ENCODE results near the gene VILL. TPM values are rescaled to one million over a fixed set of nuclear protein-coding genes. Genes with fewer than 3 reads are reported as not detected.

Gene VILL
- total RNA-seq, 1 experiment from 2014 or later = 1.2 TPM

DNA sequence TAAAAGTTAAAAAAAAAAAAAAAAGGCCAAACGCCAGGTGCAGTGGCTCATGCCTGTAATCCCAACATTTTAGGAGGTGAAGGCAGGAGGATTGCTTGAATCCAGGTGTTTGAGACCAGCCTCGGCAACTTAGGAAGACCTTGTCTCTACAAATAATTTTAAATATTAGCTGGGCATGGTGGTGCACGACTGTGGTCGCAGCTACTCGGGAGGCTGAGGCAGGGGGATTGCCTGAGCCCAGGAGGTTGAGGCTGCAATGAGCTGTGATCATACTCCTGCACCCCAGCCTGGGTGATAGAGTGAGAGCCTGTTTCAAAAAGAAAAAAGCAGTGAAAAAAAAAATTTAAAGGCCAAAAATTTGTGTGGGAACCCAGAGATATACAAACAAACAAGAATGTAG lies 45.7 kb downstream of the VILL start (continued):
- TF ChIP-seq, protein P1, sequence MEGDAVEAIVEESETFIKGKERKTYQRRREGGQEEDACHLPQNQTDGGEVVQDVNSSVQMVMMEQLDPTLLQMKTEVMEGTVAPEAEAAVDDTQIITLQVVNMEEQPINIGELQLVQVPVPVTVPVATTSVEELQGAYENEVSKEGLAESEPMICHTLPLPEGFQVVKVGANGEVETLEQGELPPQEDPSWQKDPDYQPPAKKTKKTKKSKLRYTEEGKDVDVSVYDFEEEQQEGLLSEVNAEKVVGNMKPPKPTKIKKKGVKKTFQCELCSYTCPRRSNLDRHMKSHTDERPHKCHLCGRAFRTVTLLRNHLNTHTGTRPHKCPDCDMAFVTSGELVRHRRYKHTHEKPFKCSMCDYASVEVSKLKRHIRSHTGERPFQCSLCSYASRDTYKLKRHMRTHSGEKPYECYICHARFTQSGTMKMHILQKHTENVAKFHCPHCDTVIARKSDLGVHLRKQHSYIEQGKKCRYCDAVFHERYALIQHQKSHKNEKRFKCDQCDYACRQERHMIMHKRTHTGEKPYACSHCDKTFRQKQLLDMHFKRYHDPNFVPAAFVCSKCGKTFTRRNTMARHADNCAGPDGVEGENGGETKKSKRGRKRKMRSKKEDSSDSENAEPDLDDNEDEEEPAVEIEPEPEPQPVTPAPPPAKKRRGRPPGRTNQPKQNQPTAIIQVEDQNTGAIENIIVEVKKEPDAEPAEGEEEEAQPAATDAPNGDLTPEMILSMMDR (IDR thresholded peaks at IDR 0.05 in 2 of 3, conservative IDR thresholded peaks at IDR 0.05 in 1 of 3; ENCODE audit: borderline replicate concordance in 1 of 3, insufficient read depth in 1 of 3, low read depth in 2 of 3, low read length in 2 of 3) = no peak
- TF ChIP-seq POLR2AphosphoS5 (IDR thresholded peaks at IDR 0.05; ENCODE audit: low read depth, low read length) = no peak
- TF ChIP-seq FOSL1 (IDR thresholded peaks at IDR 0.05; ENCODE audit: low read depth) = no peak
- no peak for TF ChIP-seq SIN3A (IDR thresholded peaks at IDR 0.05; ENCODE audit: low read depth)
- TF ChIP-seq, protein P2, sequence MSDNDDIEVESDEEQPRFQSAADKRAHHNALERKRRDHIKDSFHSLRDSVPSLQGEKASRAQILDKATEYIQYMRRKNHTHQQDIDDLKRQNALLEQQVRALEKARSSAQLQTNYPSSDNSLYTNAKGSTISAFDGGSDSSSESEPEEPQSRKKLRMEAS (IDR thresholded peaks at IDR 0.05) = no peak
- no peak for TF ChIP-seq CBX3 (IDR thresholded peaks at IDR 0.05; ENCODE audit: low read depth)
- no peak for TF ChIP-seq EZH2 (IDR thresholded peaks at IDR 0.05)
- TF ChIP-seq ELF1 (IDR thresholded peaks at IDR 0.05; ENCODE audit: borderline replicate concordance, low read depth) = no peak
- no peak for TF ChIP-seq SRF (IDR thresholded peaks at IDR 0.05; ENCODE audit: low read depth)
- TF ChIP-seq JUND (IDR thresholded peaks at IDR 0.05) = no peak

GRCh38 chr3:38036906-38037305 lies 46.3 kb downstream of the VILL start:
- H3K9me3 ChIP-seq (ENCODE audit: control insufficient read depth in 1 of 2, insufficient read depth in 1 of 2, low read depth in 1 of 2, low read length in 2 of 2) = no peaks in the 10 kb centered on the region
- no peak overlapping the region for H3K4me2 ChIP-seq (ENCODE audit: low read length)
- ChIA-PET POLR2A (no interaction called here), CTCF (no interaction called here), RAD21 (ENCODE audit: low non-redundant PET in 1 of 2, low total read pairs in 2 of 2, uncharacterized antibody in 2 of 2, unreplicated experiment in 2 of 2) (no interaction called here)
- H2AFZ ChIP-seq (ENCODE audit: low read depth, low read length, poor library complexity, severe bottlenecking) = no peak overlapping the region
- no peak overlapping the region for H3K27ac ChIP-seq (ENCODE audit: low read depth, low read length)
- H3K9me2 ChIP-seq (ENCODE audit: insufficient read depth) = no peaks in the 10 kb centered on the region
- no peak overlapping the region for H3K4me3 ChIP-seq (replicated peaks in 1 of 2; ENCODE audit: low read depth in 1 of 2, low read length in 2 of 2)
- DNase-seq (ENCODE audit: low read depth, low spot score) (no peak), ATAC-seq (no peak)
- no peaks in the 10 kb centered on the region for H3K79me2 ChIP-seq (ENCODE audit: insufficient read depth, low read length)
- no peak overlapping the region for H3K9ac ChIP-seq (ENCODE audit: low read length)
- no peaks in the 10 kb centered on the region for H4K20me1 ChIP-seq (ENCODE audit: insufficient read depth)
- H3K4me1 ChIP-seq (ENCODE audit: control insufficient read depth in 1 of 2, insufficient read depth in 2 of 2, low read length in 2 of 2) = peaks cover under 1 to 4% of the 10 kb centered on the region in 2 experiments; a peak in 3 of 4 replicates
- BruUV-seq (replicated peaks) = no TSS peak
- TF ChIP-seq EZH2phosphoT487 (IDR thresholded peaks at IDR 0.05; ENCODE audit: borderline replicate concordance) = no peak
- TF ChIP-seq, protein P2 (IDR thresholded peaks at IDR 0.05) = no peak
- no peak for TF ChIP-seq SRF (IDR thresholded peaks at IDR 0.05; ENCODE audit: low read depth)
- no peak for TF ChIP-seq RAD21 (IDR thresholded peaks at IDR 0.05; ENCODE audit: low read depth)
- TF ChIP-seq SP1 (IDR thresholded peaks at IDR 0.05; ENCODE audit: low read depth) = no peak
- no peak for TF ChIP-seq ATF3 (IDR thresholded peaks at IDR 0.05)
- no peak for TF ChIP-seq YY1 (IDR thresholded peaks at IDR 0.05; ENCODE audit: extremely low read depth, insufficient replicate concordance, low read depth, low read length)
- no peak for TF ChIP-seq POLR2A (IDR thresholded peaks at IDR 0.05; ENCODE audit: borderline replicate concordance, extremely low read depth, insufficient read depth, insufficient read length)
- TF ChIP-seq, protein P3, sequence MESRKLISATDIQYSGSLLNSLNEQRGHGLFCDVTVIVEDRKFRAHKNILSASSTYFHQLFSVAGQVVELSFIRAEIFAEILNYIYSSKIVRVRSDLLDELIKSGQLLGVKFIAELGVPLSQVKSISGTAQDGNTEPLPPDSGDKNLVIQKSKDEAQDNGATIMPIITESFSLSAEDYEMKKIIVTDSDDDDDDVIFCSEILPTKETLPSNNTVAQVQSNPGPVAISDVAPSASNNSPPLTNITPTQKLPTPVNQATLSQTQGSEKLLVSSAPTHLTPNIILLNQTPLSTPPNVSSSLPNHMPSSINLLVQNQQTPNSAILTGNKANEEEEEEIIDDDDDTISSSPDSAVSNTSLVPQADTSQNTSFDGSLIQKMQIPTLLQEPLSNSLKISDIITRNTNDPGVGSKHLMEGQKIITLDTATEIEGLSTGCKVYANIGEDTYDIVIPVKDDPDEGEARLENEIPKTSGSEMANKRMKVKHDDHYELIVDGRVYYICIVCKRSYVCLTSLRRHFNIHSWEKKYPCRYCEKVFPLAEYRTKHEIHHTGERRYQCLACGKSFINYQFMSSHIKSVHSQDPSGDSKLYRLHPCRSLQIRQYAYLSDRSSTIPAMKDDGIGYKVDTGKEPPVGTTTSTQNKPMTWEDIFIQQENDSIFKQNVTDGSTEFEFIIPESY (IDR thresholded peaks at IDR 0.05; ENCODE audit: extremely low read depth, insufficient replicate concordance, low read length) = no peak
- TF ChIP-seq, protein P1 (IDR thresholded peaks at IDR 0.05 in 2 of 3, conservative IDR thresholded peaks at IDR 0.05 in 1 of 3; ENCODE audit: borderline replicate concordance in 1 of 3, insufficient read depth in 1 of 3, low read depth in 2 of 3, low read length in 2 of 3) = no peak
- no peak for TF ChIP-seq ZFX (IDR thresholded peaks at IDR 0.05)
- no peak for TF ChIP-seq FOSL1 (IDR thresholded peaks at IDR 0.05; ENCODE audit: low read depth)
- TF ChIP-seq JUND (IDR thresholded peaks at IDR 0.05) = no peak
- H3K36me3 ChIP-seq (ENCODE audit: control insufficient read depth in 1 of 2, insufficient read depth in 2 of 2, low read length in 2 of 2) = no peaks in the 10 kb centered on the region
- intact Hi-C loops (cut with micrococcal nuclease) = no loop called here
- no peaks in the 10 kb centered on the region for H3K27me3 ChIP-seq (ENCODE audit: insufficient read depth, low read length)
